Ishikawa (cell line): ENCODE data around the gene LEKR1.

Source experiments
- CEBPB ChIP-seq: IDR thresholded peaks from 2 replicates; pipeline ENCODE4 v1.6.1; 2012
- CREB1 ChIP-seq: IDR thresholded peaks from 2 replicates; pipeline ENCODE4 v1.6.1; 2012; ENCODE audit warnings: low read depth
- EGR1 ChIP-seq: IDR thresholded peaks from 2 replicates; pipeline ENCODE4 v1.6.1; 2012
- EP300 ChIP-seq: IDR thresholded peaks from 2 replicates; pipeline ENCODE4 v1.6.1; 2012; ENCODE audit warnings: borderline replicate concordance
- FOXM1 ChIP-seq: IDR thresholded peaks from 2 replicates; pipeline ENCODE4 v1.6.1; 2012; ENCODE audit warnings: low read depth, borderline replicate concordance
- MAX ChIP-seq: IDR thresholded peaks from 2 replicates; pipeline ENCODE4 v1.6.1; 2012
- NFIC ChIP-seq: IDR thresholded peaks from 2 replicates; pipeline ENCODE4 v1.6.1; 2012
- RAD21 ChIP-seq: IDR thresholded peaks from 2 replicates; pipeline ENCODE4 v1.6.1; 2012; ENCODE audit warnings: low read depth
- TAF1 ChIP-seq: IDR thresholded peaks from 2 replicates; pipeline ENCODE4 v1.6.1; 2012; ENCODE audit warnings: low read depth, mild to moderate bottlenecking
- TCF12 ChIP-seq: IDR thresholded peaks from 2 replicates; pipeline ENCODE4 v1.6.1; 2012; ENCODE audit warnings: low read depth
- TEAD4 ChIP-seq: IDR thresholded peaks from 2 replicates; pipeline ENCODE4 v1.6.1; 2012
- YY1 ChIP-seq: IDR thresholded peaks from 2 replicates; pipeline ENCODE4 v1.6.1; 2012; ENCODE audit warnings: low read depth
- ZBTB7A ChIP-seq: IDR thresholded peaks from 2 replicates; pipeline ENCODE4 v1.6.1; 2012; ENCODE audit warnings: low read depth
- TF ChIP-seq, protein P1 (sequence below): IDR thresholded peaks from 2 replicates; pipeline ENCODE4 v1.6.1; 2012; ENCODE audit warnings: low read depth, mild to moderate bottlenecking
- TF ChIP-seq, protein P2 (sequence below): IDR thresholded peaks from 2 replicates; pipeline ENCODE4 v1.6.1; 2012

Gene LEKR1

DNA sequence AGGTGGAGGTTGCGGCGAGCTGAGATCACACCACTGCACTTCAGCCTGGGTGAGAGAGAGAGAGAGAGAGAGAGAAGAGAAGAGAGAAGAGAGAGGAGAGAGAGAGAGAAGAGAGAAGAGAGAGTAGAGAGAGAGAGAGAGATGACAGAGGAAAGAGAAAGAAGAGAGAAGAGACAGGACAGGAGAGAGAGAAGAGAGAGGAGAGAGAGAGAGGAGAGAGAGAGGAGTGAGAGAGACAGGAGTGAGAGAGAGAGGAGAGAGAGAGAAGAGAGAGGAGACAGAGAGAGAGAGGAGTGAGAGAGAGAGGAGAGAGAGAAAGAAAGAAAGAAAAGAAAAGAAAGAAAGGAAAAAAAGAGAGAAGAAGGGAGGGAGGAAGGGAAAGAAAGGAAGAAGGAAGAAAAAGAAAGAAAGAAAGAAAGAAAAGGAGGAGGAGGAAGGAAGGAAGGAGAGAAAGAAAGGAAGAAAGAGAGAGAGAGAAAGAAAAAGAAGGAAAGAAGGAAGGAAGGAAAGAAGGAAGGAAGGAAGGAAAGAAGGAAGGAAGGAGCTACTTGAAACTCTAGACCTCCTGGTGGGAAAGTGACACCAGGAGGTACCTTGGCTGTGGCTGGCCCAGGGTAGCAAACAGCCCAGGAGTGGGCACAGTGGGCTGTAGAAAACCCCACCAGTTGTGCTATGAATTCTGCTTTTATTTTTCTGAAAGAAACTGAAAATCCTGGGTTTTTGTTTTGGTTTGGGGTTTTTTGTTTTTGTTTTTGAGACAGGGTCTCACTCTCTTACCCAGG lies 245.8 kb downstream of the LEKR1 start:
- TF ChIP-seq NFIC = no peak
- no peak for TF ChIP-seq TAF1
- no peak for TF ChIP-seq EGR1
- no peak for TF ChIP-seq ZBTB7A
- no peak for TF ChIP-seq FOXM1
- no peak for TF ChIP-seq TCF12

DNA sequence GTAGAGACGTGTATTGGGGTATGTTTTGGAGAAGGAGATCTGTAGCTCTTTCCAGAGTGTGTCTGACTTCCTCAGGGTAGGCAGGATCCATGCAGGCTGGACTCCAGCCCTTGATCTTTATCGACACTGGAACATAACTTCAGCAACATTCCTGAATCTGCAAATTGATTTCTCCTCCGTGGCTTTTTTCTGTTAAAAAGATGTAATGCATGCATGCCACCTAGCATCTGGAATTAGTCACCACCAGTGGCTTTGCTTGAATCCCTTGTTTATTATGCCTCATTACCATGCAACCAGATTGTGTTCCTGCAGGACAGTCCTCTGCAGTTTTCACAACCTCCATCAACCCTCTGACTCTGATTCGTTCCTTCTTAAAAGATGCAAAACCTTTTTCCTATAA lies 247.7 kb downstream of the LEKR1 start:
- TF ChIP-seq EGR1 (no peak), YY1 (no peak), MAX (no peak), NFIC (no peak), CREB1 (no peak), TAF1 (no peak), EP300 (no peak), TEAD4 (no peak), RAD21 (no peak), ZBTB7A (no peak), CEBPB (no peak), TCF12 (no peak), FOXM1 (no peak)
- TF ChIP-seq, protein P1, sequence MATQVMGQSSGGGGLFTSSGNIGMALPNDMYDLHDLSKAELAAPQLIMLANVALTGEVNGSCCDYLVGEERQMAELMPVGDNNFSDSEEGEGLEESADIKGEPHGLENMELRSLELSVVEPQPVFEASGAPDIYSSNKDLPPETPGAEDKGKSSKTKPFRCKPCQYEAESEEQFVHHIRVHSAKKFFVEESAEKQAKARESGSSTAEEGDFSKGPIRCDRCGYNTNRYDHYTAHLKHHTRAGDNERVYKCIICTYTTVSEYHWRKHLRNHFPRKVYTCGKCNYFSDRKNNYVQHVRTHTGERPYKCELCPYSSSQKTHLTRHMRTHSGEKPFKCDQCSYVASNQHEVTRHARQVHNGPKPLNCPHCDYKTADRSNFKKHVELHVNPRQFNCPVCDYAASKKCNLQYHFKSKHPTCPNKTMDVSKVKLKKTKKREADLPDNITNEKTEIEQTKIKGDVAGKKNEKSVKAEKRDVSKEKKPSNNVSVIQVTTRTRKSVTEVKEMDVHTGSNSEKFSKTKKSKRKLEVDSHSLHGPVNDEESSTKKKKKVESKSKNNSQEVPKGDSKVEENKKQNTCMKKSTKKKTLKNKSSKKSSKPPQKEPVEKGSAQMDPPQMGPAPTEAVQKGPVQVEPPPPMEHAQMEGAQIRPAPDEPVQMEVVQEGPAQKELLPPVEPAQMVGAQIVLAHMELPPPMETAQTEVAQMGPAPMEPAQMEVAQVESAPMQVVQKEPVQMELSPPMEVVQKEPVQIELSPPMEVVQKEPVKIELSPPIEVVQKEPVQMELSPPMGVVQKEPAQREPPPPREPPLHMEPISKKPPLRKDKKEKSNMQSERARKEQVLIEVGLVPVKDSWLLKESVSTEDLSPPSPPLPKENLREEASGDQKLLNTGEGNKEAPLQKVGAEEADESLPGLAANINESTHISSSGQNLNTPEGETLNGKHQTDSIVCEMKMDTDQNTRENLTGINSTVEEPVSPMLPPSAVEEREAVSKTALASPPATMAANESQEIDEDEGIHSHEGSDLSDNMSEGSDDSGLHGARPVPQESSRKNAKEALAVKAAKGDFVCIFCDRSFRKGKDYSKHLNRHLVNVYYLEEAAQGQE = no peak
- TF ChIP-seq, protein P2, sequence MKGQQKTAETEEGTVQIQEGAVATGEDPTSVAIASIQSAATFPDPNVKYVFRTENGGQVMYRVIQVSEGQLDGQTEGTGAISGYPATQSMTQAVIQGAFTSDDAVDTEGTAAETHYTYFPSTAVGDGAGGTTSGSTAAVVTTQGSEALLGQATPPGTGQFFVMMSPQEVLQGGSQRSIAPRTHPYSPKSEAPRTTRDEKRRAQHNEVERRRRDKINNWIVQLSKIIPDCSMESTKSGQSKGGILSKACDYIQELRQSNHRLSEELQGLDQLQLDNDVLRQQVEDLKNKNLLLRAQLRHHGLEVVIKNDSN = no peak

GRCh38 chr3:157074490-157074889 lies 248.3 kb downstream of the LEKR1 start:
- TF ChIP-seq NFIC = no peak
- no peak for TF ChIP-seq TEAD4
- TF ChIP-seq TCF12 = no peak
- TF ChIP-seq, protein P2 = no peak
- no peak for TF ChIP-seq ZBTB7A
- no peak for TF ChIP-seq YY1
- TF ChIP-seq MAX = no peak
- no peak for TF ChIP-seq EGR1
- TF ChIP-seq RAD21 = no peak

DNA sequence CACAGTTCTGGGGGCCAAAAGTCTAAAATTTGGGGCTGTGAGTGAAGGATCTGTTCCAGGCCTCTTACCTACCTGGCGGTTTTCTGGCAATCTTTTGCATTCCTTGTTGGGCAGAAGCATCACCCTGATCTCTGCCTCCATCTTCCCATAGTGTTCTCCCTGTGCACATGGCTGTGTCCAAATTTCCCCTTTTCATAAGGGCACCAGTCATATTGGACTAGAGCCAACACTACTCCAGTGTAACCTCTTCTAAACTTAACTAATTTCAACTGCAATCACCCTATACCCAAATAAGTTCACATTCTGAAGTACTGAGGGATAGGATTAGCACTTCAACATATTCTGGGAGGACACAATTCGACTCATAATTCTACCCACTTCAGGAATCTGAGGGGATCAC lies 248.8 kb downstream of the LEKR1 start:
- no peak for TF ChIP-seq TAF1
- no peak for TF ChIP-seq CEBPB
- TF ChIP-seq RAD21 = no peak
- TF ChIP-seq, protein P2 = no peak
- TF ChIP-seq, protein P1 = no peak
- TF ChIP-seq TEAD4 = no peak
- TF ChIP-seq NFIC = no peak
- no peak for TF ChIP-seq FOXM1
- TF ChIP-seq ZBTB7A = no peak
- TF ChIP-seq MAX = no peak
- no peak for TF ChIP-seq TCF12
- no peak for TF ChIP-seq CREB1
- no peak for TF ChIP-seq EGR1
- no peak for TF ChIP-seq EP300
- no peak for TF ChIP-seq YY1

DNA sequence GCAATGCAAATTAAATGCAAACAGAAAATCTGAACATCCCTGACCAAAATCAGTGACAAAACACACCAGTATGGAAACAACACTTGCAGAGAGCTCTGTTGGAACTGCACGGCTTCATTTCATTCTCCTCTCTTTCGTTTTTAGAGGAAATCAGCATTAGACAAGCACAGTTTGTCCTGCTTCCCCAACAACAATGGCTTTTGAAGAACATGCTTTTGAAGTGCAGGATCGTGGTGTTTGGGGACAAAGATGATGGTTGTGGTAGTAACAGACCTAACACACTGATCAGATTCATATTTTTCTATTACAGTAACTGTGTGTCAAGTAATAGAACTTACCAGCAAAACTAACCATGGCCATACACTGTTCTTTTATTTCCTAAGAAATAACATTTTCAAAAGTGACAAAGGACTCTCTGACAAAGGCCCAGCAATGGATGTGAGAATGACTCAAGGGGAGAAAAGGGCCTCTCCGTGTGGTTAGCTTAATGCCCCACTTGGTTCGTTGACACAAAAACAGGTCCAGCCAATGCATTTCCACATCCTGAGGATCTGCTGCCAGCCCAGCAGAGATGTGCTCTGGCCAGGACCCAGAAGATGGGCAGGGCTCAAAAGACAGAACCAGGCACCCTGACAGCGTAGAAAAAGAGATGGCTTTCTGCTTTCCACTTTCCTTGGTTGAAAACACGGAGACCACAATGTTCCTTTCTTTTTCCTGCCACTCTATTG lies 249.7 kb downstream of the LEKR1 start:
- TF ChIP-seq MAX = no peak
- no peak for TF ChIP-seq TEAD4
- TF ChIP-seq, protein P2 = no peak
- TF ChIP-seq ZBTB7A = no peak
- no peak for TF ChIP-seq RAD21
- no peak for TF ChIP-seq CREB1
- TF ChIP-seq FOXM1 = no peak
- no peak for TF ChIP-seq EP300
- TF ChIP-seq TAF1 = no peak
- no peak for TF ChIP-seq CEBPB
- TF ChIP-seq NFIC = no peak
- TF ChIP-seq, protein P1 = no peak
- no peak for TF ChIP-seq EGR1
- no peak for TF ChIP-seq TCF12
- TF ChIP-seq YY1 = no peak
